ENCODE data around the gene DYNC2I2.

DYNC2I2 gene

DNA sequence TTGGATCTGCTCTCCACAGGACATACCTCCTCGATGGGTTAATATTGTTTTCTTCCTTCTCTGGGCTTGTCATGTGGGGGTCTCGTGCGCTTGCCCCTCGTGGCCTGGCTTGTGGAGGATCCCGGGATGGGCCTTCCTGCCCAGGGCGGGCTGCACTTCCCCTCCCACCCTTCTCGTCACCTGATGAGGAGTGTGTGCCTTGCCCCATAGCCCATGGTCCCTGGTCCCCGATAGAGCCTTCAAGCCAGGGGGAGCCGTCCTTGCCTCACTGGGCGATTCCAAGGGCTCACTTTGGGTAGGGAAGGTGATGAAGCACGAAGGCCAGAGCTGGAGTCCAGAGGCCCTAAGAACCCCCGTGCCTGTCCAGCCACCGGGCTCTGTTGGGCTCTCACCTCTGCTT, 28.7 kb downstream of the DYNC2I2 start:
- Histone ChIP-seq H3K36me3 (replicated peaks) (peaks cover 87% of the 10 kb centered on the region), H3K4me3 (no peak overlapping the region), H3K4me1 (no peaks in the 10 kb centered on the region), H3K27me3 (ENCODE audit: low read depth) (no peaks in the 10 kb centered on the region), H3K9me3 (no peaks in the 10 kb centered on the region)
- DNase-seq (ENCODE audit: low spot score in 2 of 2), result no peak
- in situ Hi-C loops (cut with MboI; ENCODE audit: low sequenced_read_pairs), result no loop called here

DNA sequence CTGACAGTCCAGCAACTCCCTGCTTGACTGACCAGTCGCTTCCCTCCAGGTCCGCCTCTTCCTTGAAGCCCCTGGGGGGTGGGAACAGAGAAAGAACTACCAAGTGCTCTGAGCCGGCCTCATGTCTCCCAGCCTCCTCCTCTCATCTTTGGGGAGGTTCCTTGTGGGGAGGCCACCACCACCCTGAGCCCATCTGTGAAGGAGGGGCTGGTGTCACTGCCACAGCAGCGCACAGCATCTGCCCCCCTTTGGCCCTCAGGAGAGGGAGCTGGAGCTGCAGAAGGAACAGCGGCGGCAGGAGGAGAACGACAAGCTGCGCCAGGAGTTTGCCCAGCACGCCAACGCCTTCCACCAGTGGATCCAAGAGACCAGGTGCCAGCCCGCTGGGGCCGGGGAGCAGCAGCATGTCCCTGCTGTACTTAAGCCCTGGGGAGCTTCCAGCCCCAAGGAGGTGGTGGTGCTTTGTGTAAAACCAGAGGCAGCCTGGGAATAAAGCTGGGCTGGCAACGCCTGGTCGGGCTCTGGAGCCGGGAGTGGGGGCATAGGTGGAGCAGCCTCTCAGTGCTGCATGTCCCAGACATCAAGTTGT, 29.4 kb downstream of the DYNC2I2 start:
- in situ Hi-C loops (cut with MboI; ENCODE audit: low sequenced_read_pairs), result no loop called here
- peaks cover 87% of the 10 kb centered on the region for H3K36me3 ChIP-seq (replicated peaks)

DNA sequence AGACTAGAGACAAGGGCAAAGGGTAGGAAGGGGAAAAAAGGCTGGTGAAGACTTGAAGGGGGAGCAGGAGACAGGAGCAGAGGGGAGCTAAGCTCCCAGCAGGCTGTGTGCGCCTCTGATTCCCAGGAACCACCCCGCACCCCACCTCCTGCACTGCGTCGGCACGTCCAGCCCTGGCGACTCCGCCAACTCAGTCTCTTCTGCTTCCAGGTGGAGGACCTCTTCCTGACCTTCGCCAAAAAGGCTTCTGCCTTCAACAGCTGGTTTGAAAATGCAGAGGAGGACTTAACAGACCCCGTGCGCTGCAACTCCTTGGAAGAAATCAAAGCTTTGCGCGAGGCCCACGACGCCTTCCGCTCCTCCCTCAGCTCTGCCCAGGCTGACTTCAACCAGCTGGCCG, 30.5 kb downstream of the DYNC2I2 start:
- Histone ChIP-seq H3K27me3 (ENCODE audit: low read depth) (no peaks in the 10 kb centered on the region), H3K9me3 (no peaks in the 10 kb centered on the region), H3K4me1 (no peaks in the 10 kb centered on the region), H3K36me3 (replicated peaks) (peaks cover 86% of the 10 kb centered on the region), H3K4me3 (no peak overlapping the region)
- DNase-seq (ENCODE audit: low spot score in 2 of 2), result no peak
- in situ Hi-C loops (cut with MboI; ENCODE audit: low sequenced_read_pairs), result no loop called here

More for the DNA sequence above, 29.4 kb downstream of the DYNC2I2 start:
- no peak for DNase-seq (ENCODE audit: low spot score in 2 of 2)
- H3K4me3 ChIP-seq, result no peak overlapping the region
- no peaks in the 10 kb centered on the region for H3K27me3 ChIP-seq (ENCODE audit: low read depth)
- H3K4me1 ChIP-seq, result no peaks in the 10 kb centered on the region
- no peaks in the 10 kb centered on the region for H3K9me3 ChIP-seq

DNA sequence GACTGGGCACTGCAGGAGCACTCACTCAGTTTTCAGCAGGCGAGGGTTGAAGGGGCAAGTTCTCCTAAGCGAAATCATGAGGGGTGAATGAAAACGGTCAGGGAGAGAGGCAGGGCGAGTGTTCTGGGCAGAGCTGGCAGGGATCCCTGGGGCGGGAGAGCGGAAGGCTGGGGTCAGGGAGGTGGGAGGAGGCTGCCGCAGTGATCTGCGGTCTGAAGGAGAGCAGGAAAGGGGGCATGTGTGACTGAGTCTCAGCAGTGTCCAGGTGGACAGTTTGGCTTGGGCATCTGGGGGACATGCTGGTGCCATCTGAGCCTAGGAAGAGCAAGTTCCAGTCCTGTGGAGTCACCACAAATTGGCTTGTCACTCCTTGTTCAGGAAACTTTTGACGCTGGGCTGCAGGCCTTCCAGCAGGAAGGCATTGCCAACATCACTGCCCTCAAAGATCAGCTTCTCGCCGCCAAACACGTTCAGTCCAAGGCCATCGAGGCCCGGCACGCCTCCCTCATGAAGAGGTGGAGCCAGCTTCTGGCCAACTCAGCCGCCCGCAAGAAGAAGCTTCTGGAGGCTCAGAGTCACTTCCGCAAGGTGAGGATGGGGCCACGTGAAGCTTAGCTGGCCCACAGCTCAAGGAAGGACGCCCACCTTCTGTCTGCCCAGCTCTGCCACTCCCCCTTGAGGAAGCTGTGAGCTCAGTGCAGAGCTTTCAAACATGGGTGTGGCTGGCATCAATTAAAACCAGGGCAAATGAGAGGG, 31.1 kb downstream of the DYNC2I2 start:
- Histone ChIP-seq H3K27me3 (ENCODE audit: low read depth) (no peaks in the 10 kb centered on the region), H3K36me3 (replicated peaks) (peaks cover 86% of the 10 kb centered on the region)
- in situ Hi-C loops (cut with MboI; ENCODE audit: low sequenced_read_pairs), result no loop called here

DNA sequence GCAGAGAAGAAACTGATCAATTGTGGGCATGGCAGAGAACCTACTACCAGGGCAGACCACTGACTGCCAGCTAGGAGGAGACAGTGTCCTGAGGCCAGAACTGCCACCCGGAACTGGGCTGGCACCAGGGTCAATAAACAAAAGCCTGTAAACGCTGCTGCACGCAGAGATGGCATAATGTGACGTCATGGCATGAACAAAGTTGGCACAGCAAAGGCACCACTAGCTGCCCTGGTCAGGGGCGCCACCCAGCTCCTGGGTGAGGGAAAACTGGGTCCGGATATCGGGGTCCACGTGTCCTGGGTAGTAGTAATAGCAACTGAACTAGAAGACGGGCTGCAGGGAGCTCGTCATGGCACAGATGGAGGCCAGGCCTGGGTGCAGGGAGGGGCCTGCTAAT, 32.1 kb downstream of the DYNC2I2 start:
- Histone ChIP-seq H3K4me3 (no peak overlapping the region), H3K9me3 (no peaks in the 10 kb centered on the region), H3K36me3 (replicated peaks) (peaks cover 83% of the 10 kb centered on the region), H3K4me1 (no peaks in the 10 kb centered on the region), H3K27me3 (ENCODE audit: low read depth) (no peaks in the 10 kb centered on the region)
- DNase-seq (ENCODE audit: low spot score in 2 of 2), result no peak
- in situ Hi-C loops (cut with MboI; ENCODE audit: low sequenced_read_pairs), result no loop called here

More for the DNA sequence above, 31.1 kb downstream of the DYNC2I2 start:
- Histone ChIP-seq H3K4me3 (no peak overlapping the region), H3K9me3 (no peaks in the 10 kb centered on the region), H3K4me1 (no peaks in the 10 kb centered on the region)
- DNase-seq (ENCODE audit: low spot score in 2 of 2), result no peak

DNA sequence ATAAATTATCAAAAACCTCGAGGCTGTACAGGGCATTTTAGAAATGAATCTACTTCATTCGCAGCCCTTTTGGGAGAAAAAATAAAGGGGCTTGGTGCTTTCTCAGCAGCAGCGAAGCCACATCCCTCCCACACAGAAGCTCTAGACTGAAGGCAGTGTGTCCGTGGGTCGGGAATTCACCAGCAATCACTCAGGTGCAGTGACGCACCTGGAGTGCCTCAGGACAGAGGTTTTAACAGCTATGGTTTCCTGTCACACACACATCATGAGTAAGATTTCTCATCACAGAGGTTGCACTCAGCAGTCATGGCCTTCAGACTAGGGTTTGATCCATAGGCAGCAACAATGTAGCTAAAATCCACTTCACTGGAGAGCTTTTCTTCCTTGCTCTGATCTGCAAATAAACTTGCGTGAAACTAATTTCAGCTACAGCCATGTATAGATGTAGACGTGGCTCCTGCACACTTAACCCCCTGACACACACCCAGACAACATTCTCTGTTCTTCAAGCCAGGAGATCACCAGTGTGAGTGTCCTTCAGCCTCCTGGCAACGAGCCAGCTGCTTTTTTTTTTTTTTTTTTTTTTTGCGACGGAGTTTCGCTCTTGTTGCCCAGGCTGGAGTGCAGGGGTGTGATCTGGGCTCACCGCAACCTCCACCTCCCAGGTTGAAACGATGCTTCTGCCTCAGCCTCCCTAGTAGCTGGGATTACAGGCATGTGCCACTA, 34.8 kb downstream of the DYNC2I2 start:
- no peak for DNase-seq (ENCODE audit: low spot score in 2 of 2)
- in situ Hi-C loops (cut with MboI; ENCODE audit: low sequenced_read_pairs), result no loop called here

DNA sequence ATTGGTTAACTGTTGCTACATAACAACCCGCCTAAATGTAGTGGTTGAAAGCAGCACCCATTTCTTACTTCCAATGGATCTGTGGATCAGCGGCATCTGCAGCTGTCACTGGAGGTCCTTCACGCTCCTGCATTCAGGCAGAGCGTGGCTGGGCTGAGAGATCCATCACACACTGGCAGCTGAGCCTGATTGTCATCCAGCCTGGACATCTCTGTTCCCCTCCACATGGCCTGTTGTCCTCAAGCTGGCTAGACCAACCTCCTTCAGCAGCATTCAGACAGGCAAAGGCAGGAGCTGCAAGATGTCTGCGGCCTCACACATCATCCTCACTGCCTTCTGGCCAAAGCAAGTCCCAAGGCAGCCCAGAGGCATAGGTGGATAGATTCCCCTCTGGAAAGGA, 36.9 kb downstream of the DYNC2I2 start:
- Histone ChIP-seq H3K4me1 (no peaks in the 10 kb centered on the region), H3K9me3 (no peaks in the 10 kb centered on the region), H3K4me3 (no peak overlapping the region), H3K27me3 (ENCODE audit: low read depth) (no peaks in the 10 kb centered on the region), H3K36me3 (replicated peaks) (peaks cover 87% of the 10 kb centered on the region)
- in situ Hi-C loops (cut with MboI; ENCODE audit: low sequenced_read_pairs), result loop anchor here (5.0 kb wide), 1 partner anchor 42 kb away; no protein-coding TSS in a partner anchor
- DNase-seq (ENCODE audit: low spot score in 2 of 2), result no peak

More for the DNA sequence above, 34.8 kb downstream of the DYNC2I2 start:
- no peak overlapping the region for H3K4me3 ChIP-seq
- no peaks in the 10 kb centered on the region for H3K4me1 ChIP-seq
- H3K9me3 ChIP-seq, result no peaks in the 10 kb centered on the region
- H3K36me3 ChIP-seq (replicated peaks), result peaks cover 85% of the 10 kb centered on the region
- no peaks in the 10 kb centered on the region for H3K27me3 ChIP-seq (ENCODE audit: low read depth)

DNA sequence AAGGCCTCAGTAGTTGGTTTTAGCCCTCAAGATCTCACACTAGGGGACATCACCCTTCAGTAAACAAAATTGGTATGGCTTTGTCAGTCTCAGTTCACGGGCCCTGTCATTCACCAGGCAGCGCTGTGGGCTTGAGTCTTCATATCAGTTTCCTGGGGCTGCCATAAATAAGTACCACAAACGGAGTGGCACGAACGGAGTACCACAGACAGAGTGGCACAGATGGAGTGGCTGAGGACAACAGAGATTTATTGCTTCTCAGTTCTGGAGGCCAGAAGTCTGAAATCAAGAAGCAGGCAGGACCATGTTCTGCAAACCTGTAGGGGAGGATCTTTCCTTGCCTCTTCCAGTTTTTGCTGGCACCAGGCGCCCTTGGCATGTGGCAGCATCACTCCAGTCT, 37.5 kb downstream of the DYNC2I2 start:
- H3K4me1 ChIP-seq, result no peaks in the 10 kb centered on the region
- no peaks in the 10 kb centered on the region for H3K9me3 ChIP-seq
- H3K4me3 ChIP-seq, result no peak overlapping the region
- peaks cover 87% of the 10 kb centered on the region for H3K36me3 ChIP-seq (replicated peaks)
- DNase-seq (ENCODE audit: low spot score in 2 of 2), result no peak
- in situ Hi-C loops (cut with MboI; ENCODE audit: low sequenced_read_pairs), result loop anchor here (5.0 kb wide), 1 partner anchor 42 kb away; no protein-coding TSS in a partner anchor
- H3K27me3 ChIP-seq (ENCODE audit: low read depth), result no peaks in the 10 kb centered on the region

DNA sequence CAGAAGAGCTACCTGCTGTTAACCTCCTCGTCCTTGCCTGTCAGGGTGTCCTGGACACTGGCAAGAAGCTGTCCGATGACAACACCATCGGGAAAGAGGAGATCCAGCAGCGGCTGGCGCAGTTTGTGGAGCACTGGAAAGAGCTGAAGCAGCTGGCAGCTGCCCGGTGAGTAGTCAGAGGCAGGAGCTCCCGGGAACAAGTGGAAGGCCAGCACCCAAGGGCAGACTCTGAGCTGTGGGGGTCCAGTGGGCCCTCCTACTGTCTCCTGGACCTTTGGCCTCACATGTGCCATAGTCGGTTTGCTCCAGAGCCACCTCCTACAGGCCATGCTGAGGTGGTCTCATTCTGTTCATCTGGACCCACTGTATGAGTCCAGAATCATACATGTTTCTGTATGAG, 38.7 kb downstream of the DYNC2I2 start:
- Histone ChIP-seq H3K9me3 (no peaks in the 10 kb centered on the region), H3K27me3 (ENCODE audit: low read depth) (no peaks in the 10 kb centered on the region), H3K4me1 (no peaks in the 10 kb centered on the region), H3K4me3 (no peak overlapping the region), H3K36me3 (replicated peaks) (peaks cover 96% of the 10 kb centered on the region)
- in situ Hi-C loops (cut with MboI; ENCODE audit: low sequenced_read_pairs), result loop anchor here (5.0 kb wide), 1 partner anchor 41 kb away; no protein-coding TSS in a partner anchor
- DNase-seq (ENCODE audit: low spot score in 2 of 2), result no peak

DNA sequence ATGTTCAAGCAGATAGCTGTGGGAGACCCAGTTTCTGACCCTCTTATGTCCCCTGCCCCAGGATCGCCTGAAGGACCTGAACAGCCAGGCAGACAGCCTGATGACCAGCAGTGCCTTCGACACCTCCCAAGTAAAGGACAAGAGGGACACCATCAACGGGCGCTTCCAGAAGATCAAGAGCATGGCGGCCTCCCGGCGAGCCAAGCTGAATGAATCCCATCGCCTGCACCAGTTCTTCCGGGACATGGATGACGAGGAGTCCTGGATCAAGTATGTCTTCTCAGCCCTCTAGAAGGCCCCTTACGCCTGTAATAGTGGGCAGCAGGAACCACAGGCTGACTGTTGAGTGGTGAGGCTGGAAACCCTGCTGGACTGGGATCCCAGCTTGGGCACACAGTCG, 41.1 kb downstream of the DYNC2I2 start:
- Histone ChIP-seq H3K4me3 (no peak overlapping the region), H3K27me3 (ENCODE audit: low read depth) (no peaks in the 10 kb centered on the region), H3K4me1 (no peaks in the 10 kb centered on the region), H3K36me3 (replicated peaks) (peaks cover 98% of the 10 kb centered on the region), H3K9me3 (no peaks in the 10 kb centered on the region)
- DNase-seq (ENCODE audit: low spot score in 2 of 2), result no peak
- in situ Hi-C loops (cut with MboI; ENCODE audit: low sequenced_read_pairs), result loop anchor here (5.0 kb wide), 1 partner anchor 38 kb away; no protein-coding TSS in a partner anchor

DNA sequence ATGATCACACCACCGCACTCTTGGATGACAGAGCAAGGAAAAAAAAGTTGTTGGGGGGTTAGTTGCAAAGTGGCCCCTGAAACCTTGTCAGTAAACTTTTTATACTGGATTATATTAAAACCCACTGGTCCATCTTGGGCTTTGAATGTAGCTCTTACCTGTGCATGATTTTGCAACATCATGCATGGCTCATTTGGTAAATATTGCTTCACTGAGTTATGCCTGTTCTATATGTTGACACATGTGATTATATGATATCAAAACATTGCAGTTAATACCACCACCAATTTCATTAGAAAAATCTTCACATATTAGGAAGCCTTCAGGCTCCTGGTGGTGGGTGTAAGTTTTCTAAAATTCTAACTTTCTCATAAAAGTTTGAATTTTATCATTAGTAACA, 41.9 kb downstream of the DYNC2I2 start:
- DNase-seq (ENCODE audit: low spot score in 2 of 2), result no peak
- H3K4me3 ChIP-seq, result no peak overlapping the region
- in situ Hi-C loops (cut with MboI; ENCODE audit: low sequenced_read_pairs), result loop anchor here (5.0 kb wide), 1 partner anchor 37 kb away; no protein-coding TSS in a partner anchor
- no peaks in the 10 kb centered on the region for H3K4me1 ChIP-seq
- no peaks in the 10 kb centered on the region for H3K9me3 ChIP-seq
- peaks cover 98% of the 10 kb centered on the region for H3K36me3 ChIP-seq (replicated peaks)
- no peaks in the 10 kb centered on the region for H3K27me3 ChIP-seq (ENCODE audit: low read depth)

DNA sequence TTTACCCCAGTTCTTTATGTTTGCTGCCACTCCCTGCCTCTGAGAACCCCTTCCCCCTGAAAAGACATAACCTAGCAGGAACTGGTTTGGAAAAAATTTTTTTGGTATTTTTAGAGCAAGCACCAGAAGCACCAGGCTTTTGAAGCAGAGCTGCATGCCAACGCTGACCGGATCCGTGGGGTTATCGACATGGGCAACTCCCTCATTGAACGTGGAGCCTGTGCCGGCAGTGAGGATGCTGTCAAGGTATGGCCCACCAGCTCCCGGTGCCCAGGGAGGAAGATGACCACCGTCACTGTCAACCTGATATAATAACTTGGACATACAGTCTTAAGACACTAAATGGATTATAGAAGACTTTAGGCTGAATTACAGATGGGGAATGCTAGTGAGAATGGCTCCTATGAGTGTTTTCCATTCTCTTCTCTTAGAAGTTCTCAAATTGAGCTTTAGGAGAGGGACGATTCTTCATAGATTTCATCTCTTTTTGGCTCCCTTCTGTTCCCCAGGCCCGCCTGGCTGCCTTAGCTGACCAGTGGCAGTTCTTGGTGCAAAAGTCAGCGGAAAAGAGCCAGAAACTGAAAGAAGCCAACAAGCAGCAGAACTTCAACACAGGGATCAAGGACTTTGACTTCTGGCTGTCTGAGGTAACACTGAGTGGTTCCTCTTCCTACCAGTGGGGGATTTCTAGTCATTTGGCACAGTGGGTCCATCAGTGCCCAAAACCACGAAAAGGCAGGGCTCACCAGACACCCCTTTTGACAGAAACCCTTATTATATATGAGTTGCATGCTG, 44.9 kb downstream of the DYNC2I2 start:
- in situ Hi-C loops (cut with MboI; ENCODE audit: low sequenced_read_pairs), result no loop called here
- Histone ChIP-seq H3K27me3 (ENCODE audit: low read depth) (no peaks in the 10 kb centered on the region), H3K9me3 (no peaks in the 10 kb centered on the region), H3K4me3 (no peak overlapping the region), H3K4me1 (no peaks in the 10 kb centered on the region), H3K36me3 (replicated peaks) (peaks cover 98% of the 10 kb centered on the region)
- no peak for DNase-seq (ENCODE audit: low spot score in 2 of 2)

DNA sequence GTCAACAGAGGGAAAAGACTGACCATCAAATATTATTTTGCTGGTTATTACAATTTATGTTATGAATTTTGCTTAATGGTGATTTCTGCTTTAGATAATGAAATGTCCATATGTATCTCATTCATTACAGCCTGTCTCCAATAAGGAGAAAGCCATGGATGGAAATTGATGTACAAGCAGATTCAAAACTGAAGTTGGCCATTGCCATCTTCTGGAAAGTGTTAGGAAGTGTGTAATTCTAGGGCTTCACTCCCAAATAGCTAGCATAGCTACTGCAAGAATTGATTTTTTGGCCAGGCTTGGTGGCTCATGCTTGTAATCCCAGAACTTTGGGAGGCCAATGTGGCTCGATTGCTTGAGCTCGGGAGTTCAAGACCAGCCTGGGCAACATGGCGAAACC, 45.8 kb downstream of the DYNC2I2 start:
- no peaks in the 10 kb centered on the region for H3K9me3 ChIP-seq
- DNase-seq (ENCODE audit: low spot score in 2 of 2), result no peak
- H3K36me3 ChIP-seq (replicated peaks), result peaks cover 93% of the 10 kb centered on the region
- no peaks in the 10 kb centered on the region for H3K27me3 ChIP-seq (ENCODE audit: low read depth)
- no peak overlapping the region for H3K4me3 ChIP-seq
- in situ Hi-C loops (cut with MboI; ENCODE audit: low sequenced_read_pairs), result no loop called here
- H3K4me1 ChIP-seq, result no peaks in the 10 kb centered on the region
